HG03196 (cell line): Measurements from ENCODE around the gene ZNF865.
"Not testable (repeated sequence)": the region's sequence is repeated elsewhere in the genome, so short reads cannot be mapped to it uniquely, and the experiment has no call there.

Experiments used
- ATAC-seq: cut with Tn5 transposase; IDR thresholded peaks from one replicate; pipeline ENCODE4 v1.9.1; 2021; ENCODE audit not compliant: unreplicated experiment

The ZNF865 gene

GRCh38 chr19:55605637-55606470 lies at the start of gene ZNF865:
TSS of gene ZNF865 (plus strand) at chr19:55605647. CDS start at chr19:55613619, 7,972 bp downstream.
- peak; percentile 34 for ATAC-seq

- no peak for ATAC-seq
Observed at GRCh38 chr19:55559684-55560083, 45.8 kb upstream of the ZNF865 start.

GRCh38 chr19:55563261-55563690 lies 42.2 kb upstream of the ZNF865 start:
- ATAC-seq, result no peak

- no peak for ATAC-seq
Observed at GRCh38 chr19:55566823-55567222, 38.6 kb upstream of the ZNF865 start.

DNA sequence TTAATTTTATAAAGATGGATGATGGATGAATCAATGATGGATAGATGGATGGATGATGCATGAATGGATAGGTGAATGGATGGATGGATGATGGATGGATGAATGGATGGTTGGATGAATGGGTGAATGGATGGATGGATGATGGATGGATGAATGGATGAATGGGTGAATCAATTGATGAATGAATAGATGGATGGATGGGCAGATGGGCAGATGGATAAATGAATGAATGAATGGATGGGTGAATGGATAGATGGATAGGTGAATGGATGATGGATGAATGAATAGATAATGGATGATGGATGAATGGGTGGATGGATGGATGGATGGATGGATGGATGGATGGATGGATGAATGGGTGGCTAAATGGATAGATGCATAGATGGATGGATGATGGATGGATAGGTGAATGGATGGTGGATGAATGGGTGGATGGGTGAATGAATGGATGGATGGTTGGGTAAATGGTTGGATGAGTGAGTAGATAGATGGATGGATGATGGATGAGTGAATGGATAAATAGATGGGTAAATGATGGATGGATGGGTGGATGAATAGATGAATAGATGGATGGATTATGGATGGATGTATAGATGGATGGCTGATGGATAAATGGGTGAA lies 37.6 kb upstream of the ZNF865 start:
- ATAC-seq, result no peak

DNA sequence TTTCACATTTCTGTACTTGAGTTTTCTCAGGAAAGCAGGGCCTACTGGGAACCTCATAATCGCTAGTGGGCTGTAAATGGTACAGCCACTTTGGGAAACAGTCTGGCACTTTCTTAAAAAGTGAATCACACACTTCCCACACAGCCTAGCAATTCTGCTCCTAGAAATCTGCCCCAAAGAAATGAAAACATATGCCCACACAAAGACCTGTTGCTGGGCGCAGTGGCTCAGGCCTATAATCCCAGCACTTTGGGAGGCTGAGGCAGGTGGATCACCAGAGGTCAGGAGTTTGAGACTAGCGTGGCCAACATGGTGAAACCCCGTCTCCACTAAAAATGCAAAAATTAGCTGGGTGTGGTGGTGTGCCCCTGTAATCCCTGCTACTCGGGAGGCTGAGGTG lies 36.0 kb upstream of the ZNF865 start:
- ATAC-seq, result not testable (repeated sequence)

DNA sequence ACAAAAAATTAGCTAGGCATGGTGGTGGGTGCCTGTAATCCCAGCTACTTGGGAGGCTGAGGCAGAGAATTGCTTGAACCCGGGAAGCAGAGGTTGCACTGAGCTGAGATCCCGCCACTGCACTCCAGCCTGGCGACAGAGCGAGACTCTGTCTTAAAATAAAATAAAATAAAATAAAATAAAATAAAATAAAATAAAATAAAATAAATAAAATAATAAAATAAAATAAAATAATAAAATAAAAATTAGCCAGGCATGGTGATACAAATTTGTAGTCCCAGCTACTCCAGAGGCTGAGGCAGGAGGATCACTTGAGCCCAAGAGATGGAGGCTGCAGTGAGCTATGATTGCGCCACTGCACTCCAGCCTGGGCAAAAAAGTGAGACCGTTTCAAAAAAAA lies 31.5 kb upstream of the ZNF865 start:
- not testable (repeated sequence) for ATAC-seq

- no peak for ATAC-seq
Observed at GRCh38 chr19:55576746-55577145, 28.7 kb upstream of the ZNF865 start.

DNA sequence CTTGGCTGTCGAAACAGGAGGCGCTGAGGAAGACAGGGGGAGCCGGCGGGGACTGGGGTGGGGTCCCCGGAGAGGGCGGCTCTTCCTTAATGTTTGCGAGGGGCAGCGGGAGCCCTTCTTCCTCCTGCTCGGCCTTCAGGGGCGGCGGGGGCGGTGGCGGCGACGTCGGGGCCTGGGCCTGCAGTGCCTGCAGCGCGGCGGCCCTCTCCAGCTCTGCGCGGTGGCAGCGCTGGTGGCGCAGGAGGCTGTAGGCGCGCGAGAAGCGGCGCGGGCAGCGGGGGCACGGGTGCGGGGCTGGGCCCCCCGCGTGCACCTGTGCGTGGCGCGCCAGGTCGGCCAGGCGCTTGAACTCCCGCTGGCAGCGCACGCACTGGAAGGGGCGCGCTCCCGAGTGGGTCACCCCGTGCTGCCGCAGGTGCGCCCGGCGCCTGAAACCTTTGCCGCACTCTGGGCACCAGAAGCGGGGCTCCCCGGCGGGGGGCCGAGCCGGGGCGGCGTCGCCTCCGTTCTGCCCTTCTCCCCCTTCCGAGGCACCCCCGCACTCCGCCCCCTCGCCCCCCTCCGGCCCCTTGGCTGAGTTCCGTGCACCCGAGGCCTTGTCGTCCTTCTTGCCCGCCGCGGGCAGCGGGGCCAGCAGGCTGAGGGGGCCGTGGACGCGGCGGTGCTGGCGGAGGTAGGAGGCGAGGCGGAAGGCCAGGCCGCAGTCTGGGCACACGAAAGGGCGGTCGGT lies 27.3 kb upstream of the ZNF865 start:
- no peak for ATAC-seq

GRCh38 chr19:55578761-55579747 lies 26.4 kb upstream of the ZNF865 start:
- no peak for ATAC-seq

DNA sequence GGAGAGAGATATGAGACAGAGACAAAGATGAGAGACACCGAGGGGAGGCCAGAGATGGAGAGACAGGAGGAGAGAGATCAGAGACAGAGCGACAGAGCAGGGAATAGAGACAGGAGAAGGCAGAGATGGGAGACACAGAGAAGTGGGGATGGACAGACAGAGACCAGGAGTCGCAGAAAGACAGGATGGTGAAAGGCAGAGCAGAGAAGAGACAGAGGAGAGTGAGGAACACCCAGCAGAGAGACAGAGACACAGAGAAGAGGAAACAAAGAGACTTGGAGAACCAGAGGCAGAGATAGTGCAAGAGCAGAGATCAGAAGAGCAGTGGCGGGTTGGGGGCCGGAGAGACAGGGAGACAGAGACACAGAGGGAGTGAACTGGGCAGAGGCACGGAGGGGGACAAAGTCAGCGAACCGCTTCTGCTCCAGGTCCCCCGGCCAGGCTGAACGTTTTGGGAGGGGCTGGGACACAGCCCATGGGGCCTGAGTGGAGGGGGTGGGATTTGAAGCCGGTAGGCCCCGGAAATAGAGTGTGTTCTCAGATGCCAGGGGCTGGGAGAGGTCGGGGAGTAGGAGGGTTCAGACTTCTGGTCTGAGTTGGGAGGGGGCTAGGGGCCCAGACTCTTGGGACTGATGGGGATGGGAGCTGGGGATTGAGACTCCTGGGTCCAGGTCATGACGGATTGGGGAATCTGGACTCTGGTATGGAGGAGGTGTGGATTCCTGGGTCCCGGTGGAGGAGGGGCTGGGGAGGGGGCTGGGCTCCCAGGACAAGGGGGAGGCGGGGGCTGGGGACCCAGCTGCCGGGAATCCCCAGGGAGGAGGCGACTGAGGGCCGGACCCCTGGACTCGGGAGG lies 25.5 kb upstream of the ZNF865 start:
- ATAC-seq, result no peak

DNA sequence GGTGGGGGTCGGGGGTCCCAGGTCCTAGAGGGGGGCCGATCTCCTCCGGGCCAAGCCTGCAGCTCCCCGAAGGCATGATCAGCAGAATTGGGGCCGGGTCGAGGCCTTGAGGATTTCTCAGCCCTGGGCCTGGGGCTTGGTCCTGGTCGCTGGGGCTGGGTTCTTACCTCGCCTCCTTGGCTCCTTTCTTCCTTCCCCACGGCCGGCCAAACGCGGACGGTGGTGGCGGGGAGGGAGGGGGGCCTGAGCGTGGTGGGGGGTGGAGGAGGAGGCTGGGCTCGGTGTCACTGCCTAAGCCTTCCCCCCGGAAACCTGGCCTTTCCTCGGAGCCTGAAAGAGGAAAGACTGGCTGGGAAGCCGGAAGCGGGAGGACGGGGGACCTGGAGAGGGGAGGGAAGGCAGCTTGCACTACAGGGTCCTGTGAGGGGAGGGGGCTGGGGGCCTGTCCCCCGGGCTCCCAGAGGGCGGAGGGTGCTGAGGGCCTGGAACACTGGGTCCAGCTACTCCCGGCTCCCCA lies 24.8 kb upstream of the ZNF865 start, which contains the start of gene ZNF579:
ZNF579 (minus strand) TSS at position 221 of the 517 bp plus-strand sequence. CDS start 1,209 bp downstream, outside the sequence.
- ATAC-seq, result no peak

GRCh38 chr19:55581145-55581822 lies 24.2 kb upstream of the ZNF865 start:
- no peak for ATAC-seq

DNA sequence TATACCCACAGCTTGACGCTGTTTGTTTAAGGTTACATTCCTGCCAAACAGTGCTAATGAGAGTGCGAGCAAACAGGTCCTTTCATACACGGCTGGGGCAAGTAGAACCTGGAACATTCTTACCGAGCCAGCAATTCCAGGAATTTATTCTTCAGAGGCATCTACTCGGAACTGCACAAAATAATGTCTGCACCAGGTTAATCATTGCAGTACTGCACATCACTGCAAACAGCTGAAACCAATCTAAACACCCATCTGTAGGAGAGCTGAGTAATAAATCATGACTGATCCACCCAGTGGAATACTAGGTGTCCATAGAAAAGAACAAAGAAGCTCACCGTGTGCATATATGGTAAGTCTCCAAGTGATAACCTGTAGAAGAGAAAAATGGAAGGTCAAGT lies 23.6 kb upstream of the ZNF865 start:
- no peak for ATAC-seq

DNA sequence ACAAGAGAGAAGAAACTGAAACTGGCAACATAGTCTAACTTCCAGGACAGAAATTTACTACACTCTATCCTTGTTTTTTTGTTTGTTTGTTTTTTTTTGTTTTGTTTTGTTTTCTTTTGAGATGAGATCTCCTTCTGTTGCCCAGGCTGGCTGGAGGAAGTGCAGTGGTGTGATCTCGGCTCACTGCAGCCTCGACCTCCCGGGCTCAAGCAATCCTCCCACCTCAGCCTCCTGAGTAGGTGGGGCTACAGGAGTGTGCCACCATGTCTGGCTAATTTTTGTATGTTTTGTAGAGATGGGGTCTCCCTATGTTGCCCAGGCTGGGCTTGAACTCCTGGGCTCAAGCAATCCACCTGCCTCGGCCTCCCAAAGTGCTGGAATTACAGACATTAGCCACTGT lies 23.2 kb upstream of the ZNF865 start:
- not testable (repeated sequence) for ATAC-seq

DNA sequence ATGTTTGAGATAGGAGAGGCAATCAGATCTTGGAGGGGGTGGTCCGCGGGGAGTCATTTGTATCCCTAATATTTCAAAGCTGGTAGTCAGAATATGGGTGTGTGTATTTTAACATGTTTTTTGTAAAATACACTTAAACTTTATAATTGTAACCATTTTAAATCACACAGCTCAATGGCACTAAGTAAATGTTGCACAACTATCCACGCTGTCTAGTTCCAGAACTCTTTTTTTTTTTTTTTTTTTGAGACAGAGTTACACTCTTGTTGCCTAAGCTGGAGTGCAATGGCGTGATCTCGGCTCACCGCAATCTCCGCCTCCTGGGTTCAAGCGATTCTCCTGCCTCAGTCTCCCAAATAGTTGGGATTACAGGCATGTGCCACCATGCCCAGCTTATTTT lies 21.6 kb upstream of the ZNF865 start:
- ATAC-seq, result not testable (repeated sequence)

- ATAC-seq, result no peak
Observed at GRCh38 chr19:55584871-55585270, 20.6 kb upstream of the ZNF865 start.

DNA sequence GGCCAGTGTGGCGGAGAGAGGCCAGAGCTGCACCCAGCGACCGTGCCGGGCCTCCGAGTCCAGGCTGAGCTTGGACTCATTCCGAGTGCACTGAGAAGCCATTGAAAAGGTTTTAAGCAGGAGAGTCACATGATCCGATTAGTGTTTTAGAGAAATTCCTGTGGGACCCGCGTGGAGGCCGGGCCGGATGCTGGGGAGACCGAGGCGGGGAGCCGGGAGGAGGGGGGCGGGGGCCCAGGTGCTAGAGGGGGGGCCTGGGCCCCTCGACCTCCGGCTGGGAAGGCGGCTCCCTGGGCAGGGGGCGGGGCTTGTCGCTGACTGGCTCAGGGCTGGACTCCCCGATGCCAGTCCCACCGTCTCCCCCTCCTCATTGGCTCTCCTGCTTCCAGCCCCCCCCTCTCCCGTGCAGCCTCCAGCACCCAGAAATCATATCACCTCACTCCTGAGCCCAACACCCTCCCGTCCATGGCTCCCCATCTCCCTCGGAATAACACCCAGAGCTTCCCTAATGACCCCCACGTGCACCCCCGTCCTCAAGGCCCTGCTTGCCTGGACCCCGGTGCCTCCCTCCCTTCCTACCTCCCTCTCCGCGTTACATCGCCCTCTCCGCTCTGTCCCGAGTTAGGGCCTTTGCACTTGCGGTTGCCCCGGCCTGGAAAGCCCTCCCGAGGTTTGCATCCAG lies 19.6 kb upstream of the ZNF865 start:
- ATAC-seq, result no peak
